Fibroblast of villous mesenchyme (primary cell): ENCODE results near the gene C9orf153. TPM values are rescaled to one million over a fixed set of nuclear protein-coding genes. Genes with fewer than 3 reads are reported as not detected.
A peak's percentile ranks its signal among the peaks of the same experiment; 100 is the strongest.
"Not testable (repeated sequence)": the region's sequence is repeated elsewhere in the genome, so short reads cannot be mapped to it uniquely, and the experiment has no call there.

Source experiments
- DNase-seq: peaks from one replicate; pipeline ENCODE4 v3.0.0-alpha.2; 2010; ENCODE audit warnings: low read depth
- H3K4me3 ChIP-seq: 2 replicates; pipeline ENCODE4 v1.5.1; 2011; ENCODE audit warnings: low read depth, mild to moderate bottlenecking, low read length
- CTCF ChIP-seq: IDR thresholded peaks from 2 replicates; pipeline ENCODE4 v1.5.1; 2012; ENCODE audit warnings: low read depth, mild to moderate bottlenecking, low read length; ENCODE audit not compliant: insufficient read depth
- total RNA-seq: library from RNA; depleted of rRNA; stranded (reverse); fragments of >200 nt; gene quantifications from 2 replicates; pipeline ENCODE4 v1.2.3, GENCODE V29; 2012

Gene C9orf153
- 0.32 TPM in 1 of 2 replicates, not detected in the other for total RNA-seq

- no peak for TF ChIP-seq CTCF
- no peak within 1 kb of the TSS for H3K4me3 ChIP-seq
- no peak for DNase-seq
Observed at GRCh38 chr9:86259557-86259956, at the start of gene C9orf153. Gene C9orf153, minus strand, starts transcription at chr9:86259657. Its CDS starts 30,054 bp downstream, at chr9:86229603.

DNA sequence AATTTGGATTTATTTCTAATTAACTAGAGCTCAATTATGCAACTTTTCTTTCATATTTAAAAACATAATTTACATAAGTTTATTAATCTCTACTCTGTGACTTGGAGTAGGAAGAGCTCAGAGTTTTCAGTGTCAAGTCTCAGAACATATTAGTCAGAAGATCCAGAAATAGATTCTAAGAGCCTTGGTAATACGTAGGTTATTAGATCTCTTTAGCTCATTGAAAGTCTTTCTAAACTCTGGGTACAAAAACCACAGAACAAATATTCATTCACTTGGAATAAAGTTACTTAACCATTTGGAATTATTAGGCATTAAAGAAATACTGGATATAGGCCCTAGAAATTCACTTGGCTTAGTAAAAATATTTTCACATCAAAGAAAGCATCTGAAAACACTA is 49.2 kb upstream of the C9orf153 start:
- TF ChIP-seq CTCF: no peak
- DNase-seq: no peak
- H3K4me3 ChIP-seq: no peak overlapping the region

DNA sequence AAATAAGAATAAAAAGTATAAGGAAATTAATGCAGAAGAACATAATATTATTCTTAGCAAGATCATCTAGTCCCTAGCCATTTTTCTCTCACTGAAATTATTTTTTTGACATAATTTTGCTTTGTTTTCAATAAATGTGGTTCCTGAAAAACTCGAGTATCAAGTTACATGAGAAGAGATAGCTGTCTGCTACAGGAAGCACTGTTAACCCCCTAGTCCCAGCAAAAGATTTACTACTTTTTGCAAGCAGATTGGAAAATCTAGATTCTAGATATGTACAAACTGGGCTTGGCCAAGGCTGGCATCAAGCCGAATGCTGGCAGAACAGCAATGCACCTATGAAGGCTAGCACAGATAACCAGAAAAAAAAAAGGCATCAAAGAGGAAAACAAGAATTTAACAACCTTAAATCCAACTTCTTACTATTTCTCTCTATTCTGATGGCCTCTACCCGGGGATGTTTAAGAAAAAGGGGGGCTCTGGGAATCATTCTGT is 44.8 kb upstream of the C9orf153 start:
- no peak for TF ChIP-seq CTCF
- H3K4me3 ChIP-seq: no peak overlapping the region
- no peak for DNase-seq

GRCh38 chr9:86303316-86303975 is 44.0 kb upstream of the C9orf153 start:
- TF ChIP-seq CTCF: no peak
- H3K4me3 ChIP-seq: no peak overlapping the region
- DNase-seq: peak; percentile 43

GRCh38 chr9:86301686-86302085 is 42.2 kb upstream of the C9orf153 start:
- no peak for TF ChIP-seq CTCF
- DNase-seq: no peak
- H3K4me3 ChIP-seq: no peak overlapping the region

- H3K4me3 ChIP-seq: no peak overlapping the region
- TF ChIP-seq CTCF: no peak
- DNase-seq: no peak
Observed at GRCh38 chr9:86300701-86301100, 41.2 kb upstream of the C9orf153 start.

- no peak for TF ChIP-seq CTCF
- no peak for DNase-seq
- H3K4me3 ChIP-seq: no peak overlapping the region
Observed at GRCh38 chr9:86298873-86299272, 39.4 kb upstream of the C9orf153 start.

- not testable (repeated sequence) for H3K4me3 ChIP-seq, DNase-seq
Observed at GRCh38 chr9:86290341-86290740, 30.9 kb upstream of the C9orf153 start.
